A549 (cell line): ENCODE results near the gene DHX57. TPM values are rescaled to one million over a fixed set of nuclear protein-coding genes. Genes with fewer than 3 reads are reported as not detected.
"Not testable (repeated sequence)": the region's sequence is repeated elsewhere in the genome, so short reads cannot be mapped to it uniquely, and the experiment has no call there.

Experiments used
- ATAC-seq, 2 experiments: fragments of 200-7000 bp in 1 of 2; fragments of >200 bp in 1 of 2; cut with Nextera tagmentation in 1 of 2; cut with Tn5 transposase in 1 of 2; 3 replicates each; pipeline versions ENCODE4 v1.8.0 to v1.9.1; 2018 to 2020; ENCODE audit warnings: mild to moderate bottlenecking in 1 of 2, moderate library complexity in 1 of 2
- CTCF ChIA-PET: fragments of 300-600 bp; sonication (Branson Sonifier 250); formaldehyde crosslinking; extraction: SDS; loops from one replicate; lab custom pipeline; 2021; ENCODE audit warnings: antibody characterized with exemption, inconsistent platforms; lab: Yijun Ruan, JAX
- POLR2A ChIA-PET: fragments of 350-600 bp; formaldehyde crosslinking; extraction: SDS; loops from one replicate; lab custom pipeline; 2021; ENCODE audit warnings: antibody characterized with exemption, inconsistent platforms; lab: Yijun Ruan, JAX
- DNase-seq, 2 experiments: peaks; one replicate each; pipeline versions ENCODE4 v3.0.0 to v3.0.0-alpha.2; 2011 to 2016; ENCODE audit warnings: low read depth in 1 of 2, low spot score in 1 of 2
- FAIRE-seq: peaks from 2 replicates; lab custom pipeline; 2011; peaks lifted over from hg19 to GRCh38; lab: Jason Lieb, UNC
- H3K27ac ChIP-seq, 2 experiments: fragments of >200 bp; sonication (Bioruptor Twin); formaldehyde crosslinking; 3 replicates each; pipeline ENCODE4 v1.5.1; 2016 to 2017
- H3K4me1 ChIP-seq: fragments of >200 bp; sonication (Bioruptor Twin); formaldehyde crosslinking; 3 replicates; pipeline ENCODE4 v1.6.1; 2016
- H3K4me2 ChIP-seq: fragments of >200 bp; sonication (Bioruptor Twin); formaldehyde crosslinking; 3 replicates; pipeline ENCODE4 v1.6.1; 2016
- H3K4me3 ChIP-seq: fragments of >200 bp; sonication (Bioruptor Twin); formaldehyde crosslinking; 3 replicates; pipeline ENCODE4 v1.5.1; 2016
- H3K9me3 ChIP-seq: fragments of >200 bp; sonication (Bioruptor Twin); formaldehyde crosslinking; 3 replicates; pipeline ENCODE4 v1.6.1; 2016
- ATOH8 ChIP-seq: fragments of 250-450 bp; sonication (Bioruptor Pico); IDR thresholded peaks from 2 replicates; pipeline ENCODE4 v1.5.0; 2020; ENCODE audit warnings: low read depth, mild to moderate bottlenecking, moderate library complexity
- CBX2 ChIP-seq: fragments of 200-600 bp; sonication (generic); IDR thresholded peaks from 2 replicates; pipeline ENCODE4 v1.6.1; 2016; ENCODE audit warnings: low read depth, mild to moderate bottlenecking, borderline replicate concordance
- CBX8 ChIP-seq: fragments of 200-600 bp; sonication (generic); IDR thresholded peaks from 2 replicates; pipeline ENCODE4 v1.6.1; 2016
- CEBPB ChIP-seq, 2 experiments: fragments of >200 bp in 1 of 2; sonication (Bioruptor Twin) in 1 of 2; formaldehyde crosslinking in 1 of 2; IDR thresholded peaks; 2 replicates each; pipeline ENCODE4 v1.6.1; 2012 to 2016
- CHD2 ChIP-seq: fragments of 150-350 bp; IDR thresholded peaks from 2 replicates; pipeline ENCODE4 v1.6.1; 2014; ENCODE audit warnings: low read length; ENCODE audit not compliant: partially characterized antibody
- FOSB ChIP-seq: fragments of 250-450 bp; sonication (Bioruptor Pico); IDR thresholded peaks from 2 replicates; pipeline ENCODE4 v1.5.0; 2020; ENCODE audit warnings: mild to moderate bottlenecking, moderate library complexity
- FOSL2 ChIP-seq, 2 experiments: fragments of 450-650 bp in 1 of 2; fragments of >200 bp in 1 of 2; sonication (Bioruptor Twin) in 1 of 2; formaldehyde crosslinking; IDR thresholded peaks; 2 replicates each; pipeline versions ENCODE4 v1.5.0 to v1.6.1; 2016 to 2020; ENCODE audit warnings: mild to moderate bottlenecking in 1 of 2, moderate library complexity in 1 of 2
- HDAC2 ChIP-seq: fragments of 200-600 bp; sonication (generic); IDR thresholded peaks from 2 replicates; pipeline ENCODE4 v1.6.1; 2016
- HOXA7 ChIP-seq: fragments of 250-450 bp; sonication (Bioruptor Pico); IDR thresholded peaks from 2 replicates; pipeline ENCODE4 v1.5.0; 2020; ENCODE audit warnings: mild to moderate bottlenecking, moderate library complexity
- HOXB13 ChIP-seq: fragments of 250-450 bp; sonication (Bioruptor Pico); IDR thresholded peaks from 2 replicates; pipeline ENCODE4 v1.5.0; 2020; ENCODE audit warnings: low read depth, mild to moderate bottlenecking, moderate library complexity
- HOXB5 ChIP-seq: fragments of 250-450 bp; sonication (Bioruptor Pico); IDR thresholded peaks from 2 replicates; pipeline ENCODE4 v1.5.0; 2020; ENCODE audit warnings: mild to moderate bottlenecking, moderate library complexity
- JUNB ChIP-seq: fragments of >200 bp; sonication (Bioruptor Twin); formaldehyde crosslinking; IDR thresholded peaks from 2 replicates; pipeline ENCODE4 v1.6.1; 2016
- KDM1A ChIP-seq: fragments of 200-600 bp; sonication (generic); IDR thresholded peaks from 2 replicates; pipeline ENCODE4 v1.6.1; 2016; ENCODE audit warnings: low read depth, mild to moderate bottlenecking
- MAX ChIP-seq: IDR thresholded peaks from 2 replicates; pipeline ENCODE4 v1.6.1; 2012
- MAZ ChIP-seq: fragments of 150-350 bp; IDR thresholded peaks from 2 replicates; pipeline ENCODE4 v1.6.1; 2014; ENCODE audit warnings: antibody characterized with exemption, low read depth, low read length, borderline replicate concordance
- MYC ChIP-seq: IDR thresholded peaks from 2 replicates; pipeline ENCODE4 v1.6.1; 2012; ENCODE audit warnings: mild to moderate bottlenecking, inconsistent platforms, low read length, improper control_type of control experiment, borderline replicate concordance
- NFE2L2 ChIP-seq: fragments of 150-350 bp; conservative IDR thresholded peaks from 2 replicates; pipeline ENCODE4 v1.6.1; 2014; ENCODE audit warnings: low read length
- NPAS2 ChIP-seq: fragments of 250-450 bp; sonication (Bioruptor Pico); IDR thresholded peaks from 2 replicates; pipeline ENCODE4 v1.8.0; 2022; ENCODE audit warnings: mild to moderate bottlenecking, moderate library complexity, borderline replicate concordance
- SREBF2 ChIP-seq: fragments of 450-650 bp; IDR thresholded peaks from 2 replicates; pipeline ENCODE4 v1.6.1; 2014; ENCODE audit warnings: mild to moderate bottlenecking, moderate library complexity
- TFCP2L1 ChIP-seq: fragments of 250-450 bp; sonication (Bioruptor Pico); IDR thresholded peaks from 2 replicates; pipeline ENCODE4 v1.5.0; 2021; ENCODE audit warnings: mild to moderate bottlenecking
- ZNF302 ChIP-seq: fragments of 250-450 bp; sonication (Bioruptor Pico); IDR thresholded peaks from 2 replicates; pipeline ENCODE4 v1.9.0; 2021; ENCODE audit warnings: inconsistent platforms, mild to moderate bottlenecking, moderate library complexity
- ZSCAN20 ChIP-seq: fragments of 250-450 bp; sonication (Bioruptor Pico); IDR thresholded peaks from 2 replicates; pipeline ENCODE4 v1.8.0; 2022; ENCODE audit warnings: mild to moderate bottlenecking, moderate library complexity
- WGBS: methylation state at CpG from one replicate; pipeline ENCODE4 v1.1.6; 2017; ENCODE audit errors: missing lambda C conversion rate; 5-methylcytosine and 5-hydroxymethylcytosine counted together
- polyA plus RNA-seq, 4 experiments: library from polyadenylated mRNA; depleted of rRNA in 3 of 4; stranded (reverse); fragments of >200 nt; fragmentation: RNase III in 1 of 4; extraction: RNeasy Plus Mini Kit Qiagen cat#74134 plus additional on column Dnase treatment in 1 of 4; gene quantifications; 2 replicates in 3 of 4; 3 replicates in 1 of 4; pipeline ENCODE4 v1.2.3, GENCODE V29; 2011 to 2017
- TF ChIP-seq, protein P1 (sequence below): IDR thresholded peaks from 2 replicates; pipeline ENCODE4 v1.6.1; 2012; ENCODE audit warnings: low read depth, borderline replicate concordance

DHX57 gene
- polyA plus RNA-seq, 2 of the 4 experiments (the other 2 are of a cell fraction): 20.6 to 31.8 TPM

- FAIRE-seq (no peak), DNase-seq (no peak), ATAC-seq (no peak)
- TF ChIP-seq ZNF302 (CRISPR knock-in tag) (no peak), CBX8 (no peak), CEBPB (IDR thresholded peaks at IDR 0.05) (no peak), NFE2L2 (no peak), CHD2 (no peak), HDAC2 (no peak), MAZ (no peak), FOSL2 (IDR thresholded peaks at IDR 0.05) (no peak), FOSL2 (CRISPR knock-in tag; IDR thresholded peaks at IDR 0.05) (no peak), ATOH8 (no peak), NPAS2 (CRISPR knock-in tag) (no peak), FOSB (CRISPR knock-in tag) (no peak), TFCP2L1 (no peak), HOXB5 (CRISPR knock-in tag) (no peak), MAX (no peak)
- TF ChIP-seq, protein P1, sequence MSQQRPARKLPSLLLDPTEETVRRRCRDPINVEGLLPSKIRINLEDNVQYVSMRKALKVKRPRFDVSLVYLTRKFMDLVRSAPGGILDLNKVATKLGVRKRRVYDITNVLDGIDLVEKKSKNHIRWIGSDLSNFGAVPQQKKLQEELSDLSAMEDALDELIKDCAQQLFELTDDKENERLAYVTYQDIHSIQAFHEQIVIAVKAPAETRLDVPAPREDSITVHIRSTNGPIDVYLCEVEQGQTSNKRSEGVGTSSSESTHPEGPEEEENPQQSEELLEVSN: no peak
- Histone ChIP-seq H3K4me1 (peaks cover 24% of the 10 kb centered on the region), H3K27ac (no peak overlapping the region), H3K4me3 (no peak overlapping the region), H3K9me3 (no peaks in the 10 kb centered on the region), H3K4me2 (no peak overlapping the region)
- POLR2A ChIA-PET: interaction anchor here (1.4 kb wide), 1 partner anchor 42 kb away, joined by 5 read pairs; the partner anchor contains the start of gene SRSF7
- 46% methylated on average over 2 of the region's 2 CpGs for WGBS
- CTCF ChIA-PET: no interaction called here
Observed at GRCh38 chr2:38792751-38793150, 83.0 kb downstream of the DHX57 start.

DNA sequence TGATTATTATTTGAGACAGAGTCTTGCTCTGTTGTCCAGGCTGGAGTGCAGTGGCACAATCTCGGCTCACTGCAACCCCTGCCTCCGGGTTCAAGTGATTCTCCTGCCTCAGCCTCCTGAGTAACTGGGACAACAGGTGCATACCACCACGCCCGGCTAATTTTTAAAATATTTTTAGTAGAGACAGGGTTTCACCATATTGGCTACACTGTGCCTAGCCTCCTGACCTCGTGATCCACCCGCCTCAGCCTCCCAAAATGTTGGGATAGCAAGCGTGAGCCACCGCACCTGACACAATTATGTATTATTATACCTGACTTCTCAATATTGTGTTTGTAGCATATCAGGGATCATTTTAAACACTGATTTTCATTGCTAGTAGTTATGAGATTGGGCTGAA lies 83.4 kb downstream of the DHX57 start:
- FAIRE-seq, H3K9me3 ChIP-seq, ATAC-seq, H3K4me2 ChIP-seq, H3K27ac ChIP-seq, CTCF ChIA-PET, H3K4me3 ChIP-seq, DNase-seq: not testable (repeated sequence)
- WGBS: 87% methylated on average over 8 of the region's 8 CpGs
- H3K4me1 ChIP-seq: peaks cover 19% of the 10 kb centered on the region
- POLR2A ChIA-PET: interaction anchor here (1.4 kb wide), 1 partner anchor 41 kb away, joined by 5 read pairs; the partner anchor contains the start of gene SRSF7

DNA sequence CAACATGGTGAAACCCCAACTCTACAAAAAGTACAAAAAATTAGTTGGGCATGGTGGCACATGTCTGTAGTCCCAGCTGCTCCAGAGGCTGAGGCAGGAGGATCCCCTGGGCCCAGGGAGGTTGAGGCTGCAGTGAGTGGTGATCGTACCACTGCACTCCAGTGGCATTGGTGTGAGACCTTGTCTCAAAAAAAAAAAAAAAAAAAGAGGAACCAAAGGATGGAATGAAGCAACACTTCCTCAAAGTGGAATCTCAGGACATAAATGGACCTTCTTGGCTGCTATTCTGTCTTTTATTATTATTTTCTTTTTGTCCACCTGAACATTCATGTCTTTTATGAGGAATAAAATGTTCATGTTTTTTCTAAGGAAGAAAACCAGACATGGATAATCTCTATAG lies 84.0 kb downstream of the DHX57 start:
- peaks cover 14% of the 10 kb centered on the region for H3K4me1 ChIP-seq
- CTCF ChIA-PET: no interaction called here
- FAIRE-seq (no peak), ATAC-seq (no peak), DNase-seq (no peak)
- TF ChIP-seq CHD2 (no peak), CBX2 (no peak), HOXB5 (CRISPR knock-in tag) (no peak), KDM1A (no peak), ZSCAN20 (CRISPR knock-in tag) (no peak), SREBF2 (no peak), HOXA7 (no peak), MYC (no peak), HOXB13 (CRISPR knock-in tag) (no peak), CEBPB (IDR thresholded peaks at IDR 0.05) (no peak), MAX (no peak), JUNB (no peak)
- POLR2A ChIA-PET: interaction anchor here (3.8 kb wide), 1 partner anchor 40 kb away, joined by 10 read pairs; the partner anchor contains the start of gene SRSF7
- no peak overlapping the region for H3K27ac ChIP-seq
- no peak overlapping the region for H3K4me2 ChIP-seq
- 71% methylated on average over 1 of the region's 1 CpG for WGBS
- H3K9me3 ChIP-seq: no peaks in the 10 kb centered on the region
- H3K4me3 ChIP-seq: no peak overlapping the region
